HG03378 (cell line): ENCODE measurements around the gene SNRK.

Experiments used
- ATAC-seq: cut with Tn5 transposase; IDR thresholded peaks from one replicate; pipeline ENCODE4 v1.9.1; 2021; ENCODE audit warnings: mild to moderate bottlenecking, moderate library complexity; ENCODE audit not compliant: unreplicated experiment

SNRK gene

DNA sequence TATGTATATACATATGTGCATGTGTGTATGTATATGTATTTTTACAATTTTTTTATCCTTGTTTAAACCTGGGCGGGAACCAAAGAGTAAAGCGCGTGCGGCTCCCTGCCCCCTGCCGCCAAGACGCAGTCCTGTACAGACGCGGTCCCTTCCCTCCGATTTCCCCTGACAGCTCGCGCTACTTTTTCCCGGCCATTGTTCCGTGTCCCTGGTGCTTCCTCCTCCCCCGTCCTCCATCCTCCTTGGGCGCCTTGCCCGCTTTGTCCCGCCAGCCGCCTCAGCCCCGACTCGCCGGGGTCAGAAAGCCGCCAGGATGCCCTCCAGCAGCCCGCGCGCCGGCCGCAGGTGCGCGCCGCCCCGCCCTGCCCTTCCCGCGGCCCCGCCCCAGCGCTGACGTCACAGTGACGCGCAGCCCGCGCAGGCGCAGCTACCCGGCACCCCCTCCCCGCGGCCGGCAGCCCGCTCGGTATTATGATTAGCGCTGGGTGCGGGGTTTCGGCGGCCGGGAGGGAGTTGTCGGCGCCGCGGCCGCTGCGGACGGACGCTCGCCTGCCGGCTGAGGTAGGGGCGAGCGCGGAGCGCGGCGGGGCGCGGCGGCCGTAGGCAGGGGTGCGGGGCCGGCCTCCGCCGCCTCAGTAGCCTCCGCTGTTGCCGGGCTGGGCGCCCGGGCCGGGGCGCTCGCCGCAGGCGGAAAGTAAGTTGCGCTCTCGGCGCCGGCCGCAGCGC, at the start of gene SNRK:
TSS of gene SNRK (plus strand) at position 426 of the 726 bp plus-strand sequence. CDS start 16,664 bp downstream, outside the sequence.
- ATAC-seq = no peak

DNA sequence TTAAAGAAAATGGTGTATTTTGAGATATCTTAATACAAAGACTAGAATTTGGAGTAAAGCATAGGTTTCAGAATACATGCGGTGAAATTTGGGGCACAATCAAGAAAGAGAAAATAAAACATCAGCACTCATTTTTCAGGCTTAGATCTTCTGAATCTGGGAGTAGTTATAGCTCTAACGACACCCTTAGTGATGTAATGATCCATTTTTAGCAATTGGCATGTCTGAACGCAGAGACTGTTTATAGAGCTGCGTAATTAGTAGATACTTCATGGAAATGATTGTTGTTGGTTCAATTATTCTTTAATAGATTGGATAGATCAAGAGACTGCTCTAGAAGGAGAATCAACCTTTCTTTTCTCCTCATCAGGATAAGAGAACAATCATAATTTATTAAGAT, 47.5 kb upstream of the SNRK start:
- no peak for ATAC-seq

- ATAC-seq = no peak
Observed at GRCh38 chr3:43239755-43240154, 46.6 kb upstream of the SNRK start.

- ATAC-seq = no peak
Observed at GRCh38 chr3:43243590-43244587, 42.5 kb upstream of the SNRK start.

- ATAC-seq = no peak
Observed at GRCh38 chr3:43244694-43245093, 41.6 kb upstream of the SNRK start.

GRCh38 chr3:43246976-43247375, 39.4 kb upstream of the SNRK start:
- no peak for ATAC-seq

- no peak for ATAC-seq
Observed at GRCh38 chr3:43247561-43248184, 38.7 kb upstream of the SNRK start.

- no peak for ATAC-seq
Observed at GRCh38 chr3:43248185-43248583, 38.2 kb upstream of the SNRK start.

GRCh38 chr3:43248973-43249372, 37.4 kb upstream of the SNRK start:
- ATAC-seq = no peak

GRCh38 chr3:43249405-43249804, 36.9 kb upstream of the SNRK start:
- ATAC-seq = no peak

GRCh38 chr3:43253294-43253693, 33.0 kb upstream of the SNRK start:
- no peak for ATAC-seq

GRCh38 chr3:43254125-43254524, 32.2 kb upstream of the SNRK start:
- no peak for ATAC-seq

GRCh38 chr3:43255662-43256061, 30.7 kb upstream of the SNRK start:
- ATAC-seq = no peak

GRCh38 chr3:43256714-43257461, 29.5 kb upstream of the SNRK start:
- ATAC-seq = no peak

GRCh38 chr3:43257850-43258249, 28.5 kb upstream of the SNRK start:
- no peak for ATAC-seq

- no peak for ATAC-seq
Observed at GRCh38 chr3:43259626-43260025, 26.7 kb upstream of the SNRK start.

DNA sequence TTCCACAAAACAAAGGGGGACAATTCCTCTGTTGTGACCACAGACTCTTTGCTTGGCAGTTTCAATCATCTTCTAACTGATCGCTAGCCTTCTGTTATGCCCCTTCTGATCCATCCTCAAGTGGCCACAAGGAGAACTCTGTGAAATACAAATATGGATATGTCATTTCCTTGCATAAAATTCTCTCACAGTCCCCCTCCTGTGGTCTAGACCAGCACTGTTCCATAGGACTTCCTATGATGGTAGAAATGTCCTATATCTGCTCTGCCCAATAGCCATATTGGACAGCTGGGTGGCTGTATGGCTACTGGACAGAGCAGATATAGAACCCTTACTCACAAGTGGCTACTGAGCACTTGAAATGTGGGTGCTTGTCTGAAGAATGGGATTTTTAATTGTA, 25.9 kb upstream of the SNRK start:
- ATAC-seq = no peak

GRCh38 chr3:43262194-43262593, 24.1 kb upstream of the SNRK start:
- no peak for ATAC-seq

DNA sequence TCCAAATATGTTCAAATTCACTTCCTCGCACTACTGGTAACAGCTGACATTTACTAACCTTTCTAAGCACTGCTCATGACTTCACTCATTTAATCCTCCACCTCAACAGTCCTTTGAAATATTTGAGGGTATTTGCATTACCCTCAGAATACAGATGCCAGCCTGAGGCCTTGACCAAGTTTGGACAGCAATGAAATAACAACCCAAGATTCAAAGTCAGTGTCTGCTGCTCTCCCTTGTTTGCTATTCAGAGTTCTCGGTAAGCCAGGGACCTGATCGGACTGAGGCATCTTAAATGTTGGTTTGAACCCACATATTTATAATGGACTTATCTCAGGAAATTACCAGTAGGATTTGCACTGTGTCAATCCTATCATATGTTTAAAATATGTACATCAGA, 19.9 kb upstream of the SNRK start:
- ATAC-seq = no peak

GRCh38 chr3:43266995-43267394, 19.3 kb upstream of the SNRK start:
- ATAC-seq = no peak

DNA sequence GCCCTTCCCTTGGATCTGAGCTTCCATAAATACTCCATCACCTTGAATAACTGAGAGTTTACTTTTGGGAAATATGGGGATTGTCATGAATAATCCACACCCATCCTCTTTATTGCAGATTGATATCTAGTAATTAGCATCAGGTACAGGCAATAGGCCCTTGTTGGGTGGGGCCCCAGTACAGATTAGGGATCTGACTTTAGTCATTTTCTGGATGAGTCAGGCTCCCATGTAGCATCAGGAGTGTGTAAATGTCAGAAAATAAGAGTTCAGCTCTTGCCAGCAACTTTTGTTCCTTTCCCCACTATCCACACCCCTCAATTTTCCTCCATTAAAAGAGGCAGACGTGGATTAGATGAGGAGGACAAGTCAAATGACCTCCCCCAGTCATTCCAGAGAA, 17.7 kb upstream of the SNRK start:
- ATAC-seq = no peak
